Endothelial cell (in vitro differentiated cells): ENCODE measurements around the gene BANP. TPM values are rescaled to one million over a fixed set of nuclear protein-coding genes. Genes with fewer than 3 reads are reported as not detected.
"Not testable (repeated sequence)": the region's sequence is repeated elsewhere in the genome, so short reads cannot be mapped to it uniquely, and the experiment has no call there.

ENCODE experiments used
- DNase-seq: peaks from one replicate; pipeline ENCODE4 v3.0.0; 2021; ENCODE audit warnings: low spot score
- H3K27ac Mint-ChIP-seq: one replicate; pipeline ENCODE4 v1.8.0; 2021; ENCODE audit warnings: mixed read lengths, inconsistent platforms; ENCODE audit not compliant: unreplicated experiment
- H3K27me3 Mint-ChIP-seq: one replicate; pipeline ENCODE4 v1.8.0; 2021; ENCODE audit warnings: mild to moderate bottlenecking, moderate library complexity, mixed read lengths, inconsistent platforms; ENCODE audit not compliant: unreplicated experiment
- H3K36me3 Mint-ChIP-seq: one replicate; pipeline ENCODE4 v1.8.0; 2021; ENCODE audit warnings: mild to moderate bottlenecking, low read depth, mixed read lengths, inconsistent platforms; ENCODE audit not compliant: unreplicated experiment
- H3K4me1 Mint-ChIP-seq: one replicate; pipeline ENCODE4 v1.8.0; 2021; ENCODE audit warnings: mild to moderate bottlenecking, mixed read lengths, inconsistent platforms; ENCODE audit not compliant: unreplicated experiment
- H3K4me3 Mint-ChIP-seq: one replicate; pipeline ENCODE4 v1.8.0; 2021; ENCODE audit warnings: mild to moderate bottlenecking, mixed read lengths, inconsistent platforms; ENCODE audit not compliant: unreplicated experiment
- H3K9me3 Mint-ChIP-seq: one replicate; pipeline ENCODE4 v1.8.0; 2021; ENCODE audit warnings: mixed read lengths, inconsistent platforms; ENCODE audit not compliant: unreplicated experiment
- CTCF ChIP-seq: fragments of 200-600 bp; sonication (generic); IDR thresholded peaks from one replicate; pipeline ENCODE4 v1.5.0; 2021; ENCODE audit warnings: antibody characterized with exemption; ENCODE audit not compliant: unreplicated experiment
- total RNA-seq: library from RNA; stranded (reverse); fragmentation: NEBNext Ultra II Directional; extraction: Animal tissue kit (Norgen Biotek cat#: 25700); gene quantifications from one replicate; pipeline ENCODE4 v1.2.1, GENCODE V29; 2021; ENCODE audit not compliant: unreplicated experiment

The BANP gene
- total RNA-seq, 1 donor from 2014 or later: 33.3 TPM

- Mint-ChIP-seq H3K36me3 (peaks cover 33% of the 10 kb centered on the region), H3K9me3 (no peaks in the 10 kb centered on the region), H3K27me3 (no peaks in the 10 kb centered on the region), H3K27ac (no peak overlapping the region), H3K4me3 (no peak overlapping the region), H3K4me1 (no peaks in the 10 kb centered on the region)
- no peak for TF ChIP-seq CTCF
- no peak for DNase-seq
Observed at GRCh38 chr16:87982581-87983041, 31.4 kb downstream of the BANP start.

DNA sequence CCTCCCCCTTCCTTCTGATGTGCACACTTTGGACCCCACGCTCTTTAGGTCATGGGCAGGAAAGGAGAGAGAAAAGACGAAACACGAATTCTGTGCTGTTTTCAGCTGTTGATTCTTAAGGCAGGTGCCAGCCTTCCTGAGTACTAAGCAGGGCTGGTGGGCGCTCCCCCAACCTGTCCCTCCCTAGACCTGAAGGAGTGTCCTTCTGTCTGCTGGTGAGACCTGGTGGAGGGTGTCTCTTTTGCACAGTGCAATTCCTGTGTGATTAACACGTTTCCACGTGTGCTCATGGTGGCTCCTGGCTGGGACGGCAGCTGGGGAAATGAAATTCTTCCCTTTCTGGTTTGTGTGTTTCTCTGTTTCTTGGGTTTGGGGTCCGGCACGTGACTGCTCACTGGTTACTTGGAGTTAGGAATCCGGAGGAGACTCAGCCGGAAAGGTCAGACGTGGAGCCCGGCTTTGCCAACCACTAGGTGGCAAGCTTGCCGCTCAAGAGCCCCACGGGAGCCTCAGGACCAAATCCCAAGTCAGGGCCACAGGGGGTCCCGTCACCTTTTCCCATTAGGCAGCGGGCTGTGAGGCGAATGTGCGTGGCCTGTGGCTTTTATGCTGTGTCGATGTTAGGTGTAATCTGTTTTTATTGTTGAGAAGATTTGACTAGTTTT is 32.0 kb downstream of the BANP start:
- not testable (repeated sequence) for H3K4me1 Mint-ChIP-seq, H3K27me3 Mint-ChIP-seq, DNase-seq, H3K27ac Mint-ChIP-seq, H3K4me3 Mint-ChIP-seq, H3K9me3 Mint-ChIP-seq
- H3K36me3 Mint-ChIP-seq: peaks cover 33% of the 10 kb centered on the region

- DNase-seq, H3K9me3 Mint-ChIP-seq, H3K4me1 Mint-ChIP-seq, H3K27ac Mint-ChIP-seq, H3K4me3 Mint-ChIP-seq, H3K27me3 Mint-ChIP-seq: not testable (repeated sequence)
- H3K36me3 Mint-ChIP-seq: peaks cover 32% of the 10 kb centered on the region
Observed at GRCh38 chr16:87983737-87984097, 32.5 kb downstream of the BANP start.

GRCh38 chr16:87984180-87984579 is 32.9 kb downstream of the BANP start:
- not testable (repeated sequence) for H3K4me1 Mint-ChIP-seq, H3K27ac Mint-ChIP-seq, H3K9me3 Mint-ChIP-seq, H3K4me3 Mint-ChIP-seq, H3K27me3 Mint-ChIP-seq, DNase-seq
- peaks cover 28% of the 10 kb centered on the region for H3K36me3 Mint-ChIP-seq

GRCh38 chr16:87984632-87985267 is 33.5 kb downstream of the BANP start:
- Mint-ChIP-seq H3K27me3 (no peaks in the 10 kb centered on the region), H3K27ac (no peak overlapping the region), H3K4me3 (no peak overlapping the region), H3K36me3 (peaks cover 24% of the 10 kb centered on the region), H3K9me3 (no peaks in the 10 kb centered on the region), H3K4me1 (no peaks in the 10 kb centered on the region)
- no peak for TF ChIP-seq CTCF
- DNase-seq: no peak

- not testable (repeated sequence) for H3K27ac Mint-ChIP-seq, H3K27me3 Mint-ChIP-seq, H3K4me1 Mint-ChIP-seq, DNase-seq, H3K4me3 Mint-ChIP-seq, H3K9me3 Mint-ChIP-seq
- H3K36me3 Mint-ChIP-seq: peaks cover 27% of the 10 kb centered on the region
Observed at GRCh38 chr16:87985493-87985892, 34.3 kb downstream of the BANP start.

DNA sequence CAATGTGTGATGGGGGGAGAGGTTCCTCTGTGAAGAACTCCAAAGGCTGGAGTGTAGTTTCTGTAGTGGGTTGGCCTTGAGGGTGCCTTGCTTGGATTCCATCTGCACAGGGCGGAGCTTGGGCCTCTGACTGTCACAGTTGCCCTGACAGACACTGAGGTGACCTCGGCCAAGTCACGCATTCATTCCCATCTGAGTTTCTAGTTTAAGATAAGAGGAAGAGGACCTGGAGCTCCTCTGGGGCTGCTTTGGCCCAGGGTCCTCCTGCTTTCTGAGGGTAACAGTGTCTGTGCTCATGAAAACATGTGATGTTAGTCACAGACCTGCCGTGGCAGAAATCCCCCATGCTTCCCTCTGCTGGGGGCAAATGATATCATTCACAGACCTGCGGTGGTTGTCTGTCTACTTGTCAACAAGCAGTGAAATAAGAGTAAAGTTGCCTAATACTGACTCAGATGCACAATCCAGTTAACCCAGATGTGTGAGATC is 35.2 kb downstream of the BANP start:
- not testable (repeated sequence) for DNase-seq, H3K9me3 Mint-ChIP-seq, H3K4me1 Mint-ChIP-seq, H3K27ac Mint-ChIP-seq, H3K27me3 Mint-ChIP-seq, H3K4me3 Mint-ChIP-seq
- H3K36me3 Mint-ChIP-seq: peaks cover 25% of the 10 kb centered on the region

DNA sequence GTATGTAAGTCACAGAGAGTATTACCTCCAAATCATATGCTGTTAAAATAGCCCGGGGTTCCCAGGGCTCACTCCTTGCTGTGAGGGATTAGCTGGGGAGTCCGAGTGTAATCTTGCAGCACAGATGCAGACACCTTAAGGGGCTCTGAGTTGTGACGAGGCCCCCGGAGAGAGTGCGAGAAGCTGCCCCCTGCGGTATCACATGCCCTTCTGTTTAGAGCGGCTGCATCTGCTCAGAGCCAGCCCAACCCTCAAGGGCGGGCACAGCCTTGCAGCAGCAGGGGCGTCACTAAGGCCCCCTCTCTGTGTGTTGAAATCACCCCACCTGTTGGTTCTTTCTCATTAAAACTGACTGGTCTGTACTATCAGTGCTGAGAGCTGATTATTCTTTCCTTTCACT is 37.4 kb downstream of the BANP start:
- not testable (repeated sequence) for H3K27me3 Mint-ChIP-seq, H3K27ac Mint-ChIP-seq, H3K4me1 Mint-ChIP-seq, H3K9me3 Mint-ChIP-seq, DNase-seq, H3K4me3 Mint-ChIP-seq
- peaks cover 13% of the 10 kb centered on the region for H3K36me3 Mint-ChIP-seq

DNA sequence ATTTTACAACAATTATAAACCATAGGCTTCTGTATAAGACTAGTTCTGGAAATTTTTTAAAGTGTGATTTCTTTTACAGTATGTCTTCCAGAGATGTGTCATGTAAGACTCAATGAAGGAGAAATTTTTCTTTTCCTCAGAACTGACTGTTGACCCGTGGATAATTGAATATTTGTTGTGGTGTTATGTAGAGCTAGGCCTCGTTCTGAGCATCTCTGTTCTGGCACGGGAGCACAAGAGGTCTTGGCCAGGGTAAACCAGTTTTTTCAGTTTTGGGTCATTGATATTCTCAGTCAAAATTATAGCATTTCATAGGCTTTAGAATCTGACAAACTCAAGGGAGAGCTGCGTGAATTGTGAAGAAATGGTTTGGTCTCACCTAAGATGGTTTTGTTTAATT is 39.0 kb downstream of the BANP start:
- not testable (repeated sequence) for H3K36me3 Mint-ChIP-seq, H3K27me3 Mint-ChIP-seq, H3K4me1 Mint-ChIP-seq, DNase-seq, H3K4me3 Mint-ChIP-seq, H3K9me3 Mint-ChIP-seq, H3K27ac Mint-ChIP-seq

GRCh38 chr16:87992142-87992541 is 40.9 kb downstream of the BANP start:
- H3K36me3 Mint-ChIP-seq, H3K27me3 Mint-ChIP-seq, H3K4me3 Mint-ChIP-seq, H3K27ac Mint-ChIP-seq, H3K4me1 Mint-ChIP-seq, DNase-seq, H3K9me3 Mint-ChIP-seq: not testable (repeated sequence)
